Neuronal stem cell (in vitro differentiated cells): ENCODE results near the gene MDK.
A peak's percentile ranks its signal among the peaks of the same experiment; 100 is the strongest.

ENCODE experiments used
- DNase-seq: peaks from one replicate; pipeline ENCODE4 v3.0.0-alpha.2; 2013; ENCODE audit warnings: low spot score
- H2AFZ ChIP-seq: one replicate; pipeline ENCODE4 v1.6.1; 2013; ENCODE audit warnings: mild to moderate bottlenecking, low read length, inconsistent platforms
- H2AK5ac ChIP-seq: 2 replicates; pipeline ENCODE4 v1.6.1; 2013; ENCODE audit warnings: low read depth, mild to moderate bottlenecking, inconsistent platforms, low read length, moderate library complexity, mixed read lengths
- H2BK120ac ChIP-seq: 2 replicates; pipeline ENCODE4 v1.6.1; 2013; ENCODE audit warnings: low read depth, mild to moderate bottlenecking, inconsistent platforms, low read length, moderate library complexity, mixed read lengths
- H2BK12ac ChIP-seq: one replicate; pipeline ENCODE4 v1.6.1; 2013; ENCODE audit warnings: low read length, inconsistent platforms
- H2BK15ac ChIP-seq: 2 replicates; pipeline ENCODE4 v1.6.1; 2013; ENCODE audit warnings: mild to moderate bottlenecking, low read length, inconsistent platforms, mixed read lengths
- H2BK5ac ChIP-seq: one replicate; pipeline ENCODE4 v1.6.1; 2013; ENCODE audit warnings: inconsistent platforms, mild to moderate bottlenecking, low read length, moderate library complexity
- H3K14ac ChIP-seq: one replicate; pipeline ENCODE4 v1.6.1; 2013; ENCODE audit warnings: low read length, inconsistent platforms
- H3K18ac ChIP-seq: 2 replicates; pipeline ENCODE4 v1.6.1; 2013; ENCODE audit warnings: low read length, inconsistent platforms
- H3K23ac ChIP-seq: 2 replicates; pipeline ENCODE4 v1.6.1; 2013; ENCODE audit warnings: low read depth, mild to moderate bottlenecking, mixed read lengths, low read length, inconsistent platforms; ENCODE audit not compliant: poor library complexity
- H3K27ac ChIP-seq: replicated peaks from 3 replicates; pipeline ENCODE4 v1.5.1; 2013; ENCODE audit warnings: low read length, inconsistent platforms
- H3K27me3 ChIP-seq, 3 experiments: 2 replicates each; pipeline ENCODE4 v1.6.1; 2013; ENCODE audit warnings: low read length in 3 of 3, mild to moderate bottlenecking in 2 of 3, inconsistent platforms in 1 of 3, low read depth in 1 of 3, mixed read lengths in 1 of 3, moderate library complexity in 1 of 3; ENCODE audit not compliant: control insufficient read depth in 3 of 3, insufficient read depth in 3 of 3
- H3K36me3 ChIP-seq, 2 donors: replicated peaks in 1 of 2; 2 replicates each; pipeline ENCODE4 v1.6.1; 2013; ENCODE audit warnings: low read length in 2 of 2; ENCODE audit not compliant: control insufficient read depth in 2 of 2, insufficient read depth in 2 of 2
- H3K4ac ChIP-seq: 2 replicates; pipeline ENCODE4 v1.6.1; 2013; ENCODE audit warnings: inconsistent platforms, mild to moderate bottlenecking, low read length, moderate library complexity
- H3K4me1 ChIP-seq, 2 donors: 1 replicate in 1 of 2; 2 replicates in 1 of 2; pipeline ENCODE4 v1.6.1; 2013; ENCODE audit warnings: low read length in 2 of 2, low read depth in 1 of 2; ENCODE audit not compliant: control insufficient read depth in 2 of 2, insufficient read depth in 1 of 2
- H3K4me2 ChIP-seq: one replicate; pipeline ENCODE4 v1.6.1; 2013; ENCODE audit warnings: mild to moderate bottlenecking, low read length, inconsistent platforms; ENCODE audit not compliant: insufficient read depth, poor library complexity, severe bottlenecking
- H3K4me3 ChIP-seq, 2 donors: 2 replicates each; pipeline ENCODE4 v1.5.1; 2013; ENCODE audit warnings: low read length in 2 of 2, mild to moderate bottlenecking in 2 of 2, inconsistent platforms in 1 of 2, moderate library complexity in 1 of 2
- H3K79me1 ChIP-seq: one replicate; pipeline ENCODE4 v1.6.1; 2013; ENCODE audit warnings: low read depth, mild to moderate bottlenecking, inconsistent platforms, low read length, moderate library complexity
- H3K9ac ChIP-seq: one replicate; pipeline ENCODE4 v1.6.1; 2013; ENCODE audit warnings: mild to moderate bottlenecking, low read depth, low read length, inconsistent platforms; ENCODE audit not compliant: poor library complexity
- H3K9me3 ChIP-seq, 2 donors: replicated peaks in 1 of 2; 2 replicates each; pipeline versions ENCODE3 to v1.6.1; 2013; ENCODE audit warnings: low read length in 2 of 2, mild to moderate bottlenecking in 2 of 2, inconsistent platforms in 1 of 2, low read depth in 1 of 2, mixed read lengths in 1 of 2, moderate library complexity in 1 of 2; ENCODE audit not compliant: control insufficient read depth in 2 of 2, insufficient read depth in 1 of 2
- H4K8ac ChIP-seq: one replicate; pipeline ENCODE4 v1.6.1; 2013; ENCODE audit warnings: low read depth, mild to moderate bottlenecking, inconsistent platforms, low read length, moderate library complexity
- H4K91ac ChIP-seq: one replicate; pipeline ENCODE4 v1.6.1; 2013; ENCODE audit warnings: low read length, low read depth, mild to moderate bottlenecking, inconsistent platforms; ENCODE audit not compliant: poor library complexity
- WGBS, 2 donors: extraction: QIAGEN DNeasy Blood & Tissue Kit; methylation state at CpG; one replicate each; pipeline ENCODE4 v1.1.7; 2013; ENCODE audit warnings: missing lambda C conversion rate in 2 of 2, mixed read lengths in 1 of 2; ENCODE audit not compliant: insufficient read length in 2 of 2, insufficient replicate concordance in 1 of 2; ENCODE audit errors: extremely low coverage in 2 of 2; 5-methylcytosine and 5-hydroxymethylcytosine counted together

The MDK gene

GRCh38 chr11:46391578-46392420 lies 10.3 kb downstream of the MDK start, which contains the start of gene CHRM4:
CHRM4 (minus strand) TSS chr11:46391776; CDS start chr11:46386557, 5,219 bp downstream.
- DNase-seq, result no peak
- Histone ChIP-seq H3K4me3 (peak within 1 kb of the TSS; percentile 52 to 82), H3K27me3 (peaks cover 19 to 59% (median 43%) of the 10 kb centered on the region in 3 experiments)

GRCh38 chr11:46392421-46393230 lies 11.2 kb downstream of the MDK start:
- Histone ChIP-seq H2BK15ac (no peak overlapping the region), H3K14ac (no peak overlapping the region)

More at GRCh38 chr11:46391578-46392420, 10.3 kb downstream of the MDK start, which contains the start of gene CHRM4:
- Histone ChIP-seq H2AFZ (peak within 1 kb of the TSS; percentile 94), H3K23ac (peak within 1 kb of the TSS; percentile 99), H3K9ac (no peak within 1 kb of the TSS), H3K18ac (peak within 1 kb of the TSS; percentile 80), H3K14ac (no peak within 1 kb of the TSS), H2BK5ac (no peak within 1 kb of the TSS), H3K4me1 (peaks cover 12 to 26% of the 10 kb centered on the region in 2 donors), H3K27ac (no peak within 1 kb of the TSS), H3K79me1 (no peaks in the 10 kb centered on the region), H2BK120ac (no peak within 1 kb of the TSS), H4K8ac (no peak within 1 kb of the TSS), H2AK5ac (peak within 1 kb of the TSS; percentile 81), H3K4me2 (peak within 1 kb of the TSS; percentile 91), H3K9me3 (peaks cover 0 to 3% of the 10 kb centered on the region in 2 donors), H3K4ac (no peak within 1 kb of the TSS), H2BK15ac (no peak within 1 kb of the TSS), H4K91ac (no peak within 1 kb of the TSS), H2BK12ac (no peak within 1 kb of the TSS), H3K36me3 (peaks cover 0 to 11% of the 10 kb centered on the region in 2 donors)
- no CpG with 5 or more reads among the region's 123 CpGs for WGBS, 2 donors

GRCh38 chr11:46393231-46393616 lies 11.8 kb downstream of the MDK start:
- Histone ChIP-seq H2AFZ (no peak overlapping the region), H3K79me1 (no peaks in the 10 kb centered on the region), H4K91ac (no peak overlapping the region), H2BK5ac (no peak overlapping the region), H3K9ac (no peak overlapping the region), H3K4ac (no peak overlapping the region), H3K27me3 (peaks cover 19 to 48% (median 30%) of the 10 kb centered on the region in 3 experiments), H3K27ac (no peak overlapping the region), H2BK15ac (no peak overlapping the region), H2BK120ac (no peak overlapping the region), H2BK12ac (no peak overlapping the region), H3K9me3 (peaks cover 0 to 3% of the 10 kb centered on the region in 2 donors), H2AK5ac (no peak overlapping the region), H3K23ac (no peak overlapping the region), H3K36me3 (peaks cover 12 to 26% of the 10 kb centered on the region in 2 donors), H3K4me2 (peak overlapping the region; percentile 91), H3K18ac (no peak overlapping the region), H4K8ac (no peak overlapping the region), H3K4me3 (peak overlapping the region in 1 of 2 donors; percentile 52), H3K4me1 (peaks cover 12 to 18% of the 10 kb centered on the region in 2 donors), H3K14ac (no peak overlapping the region)
- no CpG with 5 or more reads among the region's 4 CpGs for WGBS, 2 donors
- no peak for DNase-seq

More at GRCh38 chr11:46392421-46393230, 11.2 kb downstream of the MDK start:
- H3K4ac ChIP-seq, result no peak overlapping the region
- peak; percentile 91 for DNase-seq
- peak overlapping the region; percentile 1 for H3K23ac ChIP-seq
- H3K18ac ChIP-seq, result no peak overlapping the region
- no peak overlapping the region for H2BK120ac ChIP-seq
- peak overlapping the region; percentile 91 for H3K4me2 ChIP-seq
- peaks cover 7 to 20% of the 10 kb centered on the region in 2 donors for H3K36me3 ChIP-seq
- no peak overlapping the region for H2AK5ac ChIP-seq
- H3K27ac ChIP-seq, result no peak overlapping the region
- H4K8ac ChIP-seq, result no peak overlapping the region
- WGBS, 2 donors, result no CpG with 5 or more reads among the region's 71 CpGs
- no peak overlapping the region for H3K9ac ChIP-seq
- H3K4me3 ChIP-seq, result peak overlapping the region; percentile 52 to 67
- peaks cover 12 to 23% of the 10 kb centered on the region in 2 donors for H3K4me1 ChIP-seq
- no peak overlapping the region for H2BK5ac ChIP-seq
- peaks cover 0 to 3% of the 10 kb centered on the region in 2 donors for H3K9me3 ChIP-seq
- H2BK12ac ChIP-seq, result no peak overlapping the region
- H3K27me3 ChIP-seq, result peaks cover 19 to 54% (median 35%) of the 10 kb centered on the region in 3 experiments
- H4K91ac ChIP-seq, result no peak overlapping the region
- peak overlapping the region; percentile 94 for H2AFZ ChIP-seq
- no peaks in the 10 kb centered on the region for H3K79me1 ChIP-seq
